ENCODE measurements around the gene FANCI.

The FANCI gene

GRCh38 chr15:89353991-89354390, 110.2 kb downstream of the FANCI start:
- H3K4me3 ChIP-seq (ENCODE audit: control insufficient read depth, low read depth, low read length), result no peak overlapping the region
- no peak for TF ChIP-seq CTCF (IDR thresholded peaks at IDR 0.05; ENCODE audit: control insufficient read depth, insufficient read depth, low read depth, low read length, missing control alignments)
- no peak for DNase-seq (ENCODE audit: low read depth)

- H3K4me3 ChIP-seq (ENCODE audit: control insufficient read depth, low read depth, low read length), result no peak overlapping the region
- no peak for DNase-seq (ENCODE audit: low read depth)
- peak; percentile 55 for TF ChIP-seq CTCF (IDR thresholded peaks at IDR 0.05; ENCODE audit: control insufficient read depth, insufficient read depth, low read depth, low read length, missing control alignments)
These were observed 113.0 kb downstream of the FANCI start for GRCh38 chr15:89356634-89357298.

GRCh38 chr15:89358435-89358754, 114.6 kb downstream of the FANCI start:
- no peak for DNase-seq (ENCODE audit: low read depth)
- H3K4me3 ChIP-seq (ENCODE audit: control insufficient read depth, low read depth, low read length), result peak overlapping the region; percentile 37; the same call in 1 of the 2 replicates
- no peak for TF ChIP-seq CTCF (IDR thresholded peaks at IDR 0.05; ENCODE audit: control insufficient read depth, insufficient read depth, low read depth, low read length, missing control alignments)

GRCh38 chr15:89358755-89359439, 115.1 kb downstream of the FANCI start:
- TF ChIP-seq CTCF (IDR thresholded peaks at IDR 0.05; ENCODE audit: control insufficient read depth, insufficient read depth, low read depth, low read length, missing control alignments), result peak; percentile 86
- H3K4me3 ChIP-seq (ENCODE audit: control insufficient read depth, low read depth, low read length), result peak overlapping the region; percentile 37
- peak; percentile 5 for DNase-seq (ENCODE audit: low read depth)

GRCh38 chr15:89359471-89360293, 115.9 kb downstream of the FANCI start:
- no peak for TF ChIP-seq CTCF (IDR thresholded peaks at IDR 0.05; ENCODE audit: control insufficient read depth, insufficient read depth, low read depth, low read length, missing control alignments)
- no peak for DNase-seq (ENCODE audit: low read depth)
- no peak overlapping the region for H3K4me3 ChIP-seq (ENCODE audit: control insufficient read depth, low read depth, low read length)

- no peak for TF ChIP-seq CTCF (IDR thresholded peaks at IDR 0.05; ENCODE audit: control insufficient read depth, insufficient read depth, low read depth, low read length, missing control alignments)
- no peak overlapping the region for H3K4me3 ChIP-seq (ENCODE audit: control insufficient read depth, low read depth, low read length)
- no peak for DNase-seq (ENCODE audit: low read depth)
These were observed 116.7 kb downstream of the FANCI start for GRCh38 chr15:89360294-89360971.
